GM19193 (cell line): ENCODE data around the gene CARD11.

Source experiments
- POLR2A ChIP-seq: IDR thresholded peaks from 4 replicates; pipeline ENCODE4 v1.6.1; 2011; ENCODE audit not compliant: insufficient read depth, insufficient read length; ENCODE audit errors: extremely low read depth

The CARD11 gene

DNA sequence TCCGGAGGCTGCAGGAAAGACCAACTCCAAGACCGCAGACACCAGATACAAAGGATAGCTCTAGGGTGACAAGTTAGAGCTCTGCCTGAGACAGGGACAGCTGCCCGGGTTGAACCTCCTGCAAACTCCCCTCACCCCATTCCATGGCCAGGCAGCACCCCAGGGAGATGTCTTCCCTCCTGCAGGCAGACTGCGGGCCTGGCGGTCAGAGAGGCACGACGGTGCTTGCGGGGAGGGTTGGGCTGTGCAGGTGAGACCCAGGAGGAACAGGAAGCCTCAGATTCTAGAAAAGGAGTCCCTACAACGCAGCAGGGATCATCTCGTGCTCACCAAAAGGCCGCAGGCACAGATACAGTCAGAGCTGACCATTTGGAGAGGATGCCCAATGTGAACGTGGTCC, 34.6 kb downstream of the CARD11 start:
- TF ChIP-seq POLR2A = no peak

GRCh38 chr7:3008386-3008785, 35.3 kb downstream of the CARD11 start:
- TF ChIP-seq POLR2A = no peak

GRCh38 chr7:3007696-3008095, 36.0 kb downstream of the CARD11 start:
- TF ChIP-seq POLR2A = no peak

DNA sequence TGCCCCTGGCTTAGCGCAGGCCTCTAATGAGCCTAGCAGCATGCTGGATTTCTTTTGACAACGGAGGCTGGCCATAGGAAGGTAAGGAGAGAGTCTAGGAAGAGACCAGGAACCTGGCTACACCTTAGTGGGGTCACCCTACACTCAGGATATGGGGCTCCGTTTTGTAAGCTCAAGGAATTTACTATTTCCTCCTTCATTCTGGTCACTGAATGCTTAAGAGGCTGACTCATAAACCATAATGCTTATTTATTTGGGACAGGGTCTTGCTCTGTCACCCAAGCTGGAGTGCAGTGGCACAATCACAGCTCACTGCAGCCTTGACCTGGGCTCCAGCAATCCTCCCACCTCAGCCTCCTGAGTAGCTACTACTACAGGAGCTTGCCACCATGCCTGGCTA, 38.4 kb downstream of the CARD11 start:
- TF ChIP-seq POLR2A = no peak

DNA sequence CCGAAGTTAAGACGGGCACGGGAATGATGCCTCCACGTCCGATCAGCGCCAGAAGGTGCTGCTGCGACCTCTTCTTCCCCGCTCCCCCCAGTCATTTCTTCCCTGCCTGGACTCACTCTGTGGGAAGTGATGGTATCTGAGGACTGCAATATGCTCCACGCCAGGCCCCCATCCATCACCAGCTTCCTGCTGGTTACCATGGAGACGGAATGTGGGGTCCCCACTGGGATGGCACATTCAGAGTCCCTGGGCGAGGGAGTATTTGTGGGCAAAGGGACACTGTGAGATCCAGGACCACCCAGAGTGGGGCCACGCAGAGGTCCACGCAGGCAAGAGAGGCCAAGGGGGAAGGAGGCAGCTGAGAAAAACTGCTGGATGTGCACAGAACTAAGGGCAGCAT, 39.7 kb downstream of the CARD11 start:
- no peak for TF ChIP-seq POLR2A

DNA sequence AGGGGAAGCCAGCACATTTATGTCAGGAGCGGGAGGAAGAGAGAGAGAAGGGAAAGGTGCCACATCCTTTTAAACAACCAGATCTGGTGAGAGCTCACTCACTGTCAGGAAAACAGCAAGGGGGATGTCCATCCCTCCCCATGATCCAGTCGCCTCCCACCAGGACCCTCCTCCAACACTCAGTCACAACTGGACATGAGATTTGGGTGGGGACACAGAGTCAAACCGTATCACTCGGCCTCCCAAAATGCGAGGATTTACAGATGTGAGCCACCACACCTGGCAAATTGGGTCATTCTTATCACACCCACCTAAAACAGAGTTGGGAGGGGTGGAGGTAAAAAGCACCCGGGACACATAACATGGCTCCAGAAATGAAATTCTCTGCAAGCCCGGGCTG, 41.0 kb downstream of the CARD11 start:
- no peak for TF ChIP-seq POLR2A

- no peak for TF ChIP-seq POLR2A
These were observed 43.1 kb downstream of the CARD11 start for GRCh38 chr7:3000566-3000965.

- no peak for TF ChIP-seq POLR2A
These were observed 44.6 kb downstream of the CARD11 start for GRCh38 chr7:2999078-2999500.

DNA sequence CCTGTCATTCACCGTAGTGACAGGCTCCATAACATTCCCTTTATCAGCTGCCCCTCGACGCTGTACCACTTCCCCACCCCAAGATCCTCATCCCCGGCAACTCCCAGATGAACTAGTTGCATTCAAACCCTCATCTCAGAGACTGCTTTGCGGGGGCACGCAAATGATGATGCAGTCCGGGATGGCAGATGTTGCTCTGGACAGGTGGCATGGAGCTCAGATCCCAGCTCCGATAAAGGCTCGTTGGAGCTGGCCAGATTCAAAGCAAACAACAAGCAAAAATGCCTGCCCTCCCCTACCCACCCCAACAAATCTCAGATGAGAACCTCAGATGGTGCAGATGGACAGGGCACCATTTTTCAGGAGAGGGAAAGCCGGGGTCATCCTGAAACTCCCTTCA, 46.7 kb downstream of the CARD11 start:
- TF ChIP-seq POLR2A = no peak

DNA sequence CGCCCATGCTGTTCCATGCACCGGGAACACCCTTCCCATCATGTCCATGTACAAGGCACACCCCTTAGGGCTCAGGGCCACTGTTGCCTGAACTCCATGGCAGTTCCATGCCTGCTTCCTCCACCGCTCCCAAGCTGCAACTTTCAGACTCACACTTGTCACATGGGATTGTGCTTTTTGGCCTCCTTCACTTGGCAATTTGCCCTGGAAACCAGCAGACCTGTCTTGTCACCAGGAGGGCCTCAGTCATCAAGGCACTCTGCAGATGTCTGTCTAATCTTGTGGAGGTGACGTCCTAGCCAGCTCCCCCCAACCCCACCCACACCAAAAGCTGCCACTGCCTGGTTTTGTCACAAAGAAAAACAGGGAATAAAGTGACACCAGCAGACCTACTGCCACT, 47.5 kb downstream of the CARD11 start:
- no peak for TF ChIP-seq POLR2A

DNA sequence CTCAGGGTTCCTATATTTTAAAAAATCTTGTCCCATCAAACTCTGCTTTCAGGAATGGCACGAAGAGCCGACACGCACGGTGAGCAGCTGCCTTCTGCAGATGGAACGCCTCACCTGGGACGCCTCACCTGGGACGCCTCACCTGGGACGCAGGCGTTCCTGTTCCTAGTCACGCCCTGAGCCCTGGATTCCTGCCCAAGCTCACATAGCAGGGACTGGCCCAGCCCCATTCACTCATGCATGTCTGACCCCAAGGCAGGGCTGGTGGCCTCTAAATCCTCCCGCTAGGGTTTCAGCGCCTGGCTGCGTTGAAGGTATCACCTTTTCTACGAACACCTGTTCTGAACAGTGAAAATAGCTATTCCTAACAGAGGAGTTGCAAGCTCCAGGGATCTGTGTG, 49.8 kb downstream of the CARD11 start:
- TF ChIP-seq POLR2A = no peak

DNA sequence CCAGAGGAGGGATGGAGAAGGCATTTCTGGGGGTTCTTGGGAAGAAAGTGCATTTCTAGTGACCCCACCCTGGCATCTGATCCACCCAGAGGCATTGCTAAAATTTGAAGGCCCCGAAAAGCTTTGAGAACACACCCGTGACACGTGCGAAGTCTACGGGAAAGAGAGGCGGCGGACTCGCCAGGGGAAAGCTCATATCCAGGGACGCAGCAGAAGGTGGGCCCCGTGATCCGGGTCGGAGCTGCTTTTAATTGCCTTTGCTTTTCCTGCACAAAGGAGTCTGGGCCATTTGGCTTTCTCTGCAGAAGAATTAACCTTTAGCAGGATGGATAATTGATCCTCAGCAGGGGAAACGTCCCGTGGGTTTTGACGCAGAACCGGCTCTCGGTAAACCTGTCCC, 50.3 kb downstream of the CARD11 start:
- TF ChIP-seq POLR2A = no peak

DNA sequence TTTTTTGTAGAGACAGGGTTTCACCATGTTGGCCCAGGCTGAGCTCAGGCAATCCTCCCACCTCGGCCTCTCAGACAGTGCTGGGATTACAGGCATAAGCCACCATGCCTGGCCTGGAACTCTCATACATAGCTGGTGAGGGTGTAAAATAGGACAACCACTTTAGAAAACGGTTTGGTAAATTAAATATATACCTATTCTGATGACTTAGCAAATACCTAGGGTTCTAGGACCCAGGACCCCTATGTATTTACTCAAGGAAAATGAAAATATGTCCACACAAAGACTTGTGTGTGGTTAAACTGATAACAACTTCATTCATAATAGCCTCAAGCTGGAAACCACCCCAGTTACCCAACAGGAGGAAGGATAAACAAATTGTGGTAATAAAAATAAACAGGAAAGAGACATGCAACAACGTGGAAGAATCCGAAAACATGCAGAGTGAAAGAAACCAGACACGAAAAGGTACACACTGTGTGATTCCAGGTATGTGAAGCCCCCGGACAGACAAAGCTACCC, 52.7 kb downstream of the CARD11 start:
- no peak for TF ChIP-seq POLR2A

- TF ChIP-seq POLR2A = no peak
These were observed 57.1 kb downstream of the CARD11 start for GRCh38 chr7:2986561-2986960.

- TF ChIP-seq POLR2A = no peak
These were observed 57.8 kb downstream of the CARD11 start for GRCh38 chr7:2985866-2986265.

DNA sequence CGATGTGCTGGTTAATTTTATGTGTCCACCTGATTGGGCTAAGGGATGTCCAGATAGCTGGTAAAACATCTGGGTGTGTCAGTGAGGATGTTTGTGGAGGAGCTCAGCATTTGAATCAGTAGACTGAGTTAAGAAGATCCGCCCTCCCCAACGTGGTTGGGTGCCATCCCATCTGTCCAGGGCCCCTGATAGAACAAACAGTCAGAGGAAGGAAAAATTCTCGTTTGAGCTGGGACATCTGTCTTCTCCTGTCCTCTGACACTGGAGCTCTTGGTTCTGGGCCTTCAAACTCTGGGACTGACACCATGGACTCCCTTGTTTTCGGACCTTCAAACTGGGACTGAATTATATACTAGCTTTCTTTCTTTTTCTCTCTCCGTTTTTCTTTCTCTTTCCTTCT, 59.6 kb downstream of the CARD11 start:
- TF ChIP-seq POLR2A = no peak

DNA sequence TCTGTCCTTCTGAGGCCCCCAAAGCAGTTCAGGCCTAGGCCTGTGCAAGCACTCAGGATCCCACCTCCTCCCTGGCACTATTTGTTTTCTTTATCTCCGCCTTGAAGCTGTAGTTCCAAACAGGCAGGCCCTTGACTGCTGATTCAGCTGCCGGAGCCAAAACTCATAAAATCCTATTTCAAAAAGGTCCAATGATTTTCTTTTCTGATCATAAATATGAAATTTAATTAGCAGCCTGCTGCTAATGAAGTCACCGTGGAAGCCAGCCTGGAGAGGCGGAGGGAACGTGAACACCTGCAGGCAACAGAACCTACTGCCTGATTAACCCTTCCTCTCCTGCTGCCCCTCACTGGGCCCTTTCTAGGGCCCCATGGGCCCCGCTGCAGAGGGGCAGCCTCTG, 60.1 kb downstream of the CARD11 start:
- TF ChIP-seq POLR2A = no peak
